MM.1S (cell line): ENCODE results near the gene IGF2BP3.

Source experiments
- EZH2 ChIP-seq: fragments of 300-600 bp; sonication (generic); optimal IDR thresholded peaks from 2 replicates; pipeline ENCODE3; 2017; ENCODE audit warnings: low read depth, mild to moderate bottlenecking, antibody characterized with exemption, low read length, mixed read lengths
- EZH2phosphoT487 ChIP-seq: fragments of 300-600 bp; sonication (generic); IDR thresholded peaks from 2 replicates; pipeline ENCODE4 v1.6.1; 2018; ENCODE audit warnings: antibody characterized with exemption, low read length
- TF ChIP-seq, protein P1 (sequence below): fragments of 300-600 bp; sonication (generic); IDR thresholded peaks from 2 replicates; pipeline ENCODE4 v1.5.1; 2016; ENCODE audit warnings: antibody characterized with exemption, low read length, mixed read lengths

DNA sequence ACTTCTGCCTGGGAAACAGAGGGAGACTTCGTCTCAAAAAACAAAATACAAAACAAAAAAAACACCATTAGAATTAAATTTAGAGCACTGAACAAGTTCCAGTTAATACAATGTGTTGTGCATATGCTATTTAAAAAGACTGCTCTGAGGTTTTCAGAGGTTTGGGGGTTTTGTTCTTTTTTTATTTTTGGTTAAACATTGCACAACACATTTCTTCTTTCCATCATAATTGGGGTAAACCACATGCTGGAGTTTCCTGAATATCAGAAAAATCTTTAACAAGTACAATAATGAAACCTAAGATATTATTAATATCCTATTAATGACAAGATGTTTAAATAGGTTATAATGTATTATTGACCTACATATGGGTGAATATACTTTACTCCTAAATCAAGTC lies 26.3 kb downstream of the IGF2BP3 start:
- TF ChIP-seq, protein P1, sequence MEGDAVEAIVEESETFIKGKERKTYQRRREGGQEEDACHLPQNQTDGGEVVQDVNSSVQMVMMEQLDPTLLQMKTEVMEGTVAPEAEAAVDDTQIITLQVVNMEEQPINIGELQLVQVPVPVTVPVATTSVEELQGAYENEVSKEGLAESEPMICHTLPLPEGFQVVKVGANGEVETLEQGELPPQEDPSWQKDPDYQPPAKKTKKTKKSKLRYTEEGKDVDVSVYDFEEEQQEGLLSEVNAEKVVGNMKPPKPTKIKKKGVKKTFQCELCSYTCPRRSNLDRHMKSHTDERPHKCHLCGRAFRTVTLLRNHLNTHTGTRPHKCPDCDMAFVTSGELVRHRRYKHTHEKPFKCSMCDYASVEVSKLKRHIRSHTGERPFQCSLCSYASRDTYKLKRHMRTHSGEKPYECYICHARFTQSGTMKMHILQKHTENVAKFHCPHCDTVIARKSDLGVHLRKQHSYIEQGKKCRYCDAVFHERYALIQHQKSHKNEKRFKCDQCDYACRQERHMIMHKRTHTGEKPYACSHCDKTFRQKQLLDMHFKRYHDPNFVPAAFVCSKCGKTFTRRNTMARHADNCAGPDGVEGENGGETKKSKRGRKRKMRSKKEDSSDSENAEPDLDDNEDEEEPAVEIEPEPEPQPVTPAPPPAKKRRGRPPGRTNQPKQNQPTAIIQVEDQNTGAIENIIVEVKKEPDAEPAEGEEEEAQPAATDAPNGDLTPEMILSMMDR, result no peak
- TF ChIP-seq EZH2 (no peak), EZH2phosphoT487 (no peak)
